ENCODE measurements around the gene PBX3. TPM values are rescaled to one million over a fixed set of nuclear protein-coding genes. Genes with fewer than 3 reads are reported as not detected.
A peak's percentile ranks its signal among the peaks of the same experiment; 100 is the strongest.

The PBX3 gene
- polyA plus RNA-seq, 1 donor, result 34.0 TPM

DNA sequence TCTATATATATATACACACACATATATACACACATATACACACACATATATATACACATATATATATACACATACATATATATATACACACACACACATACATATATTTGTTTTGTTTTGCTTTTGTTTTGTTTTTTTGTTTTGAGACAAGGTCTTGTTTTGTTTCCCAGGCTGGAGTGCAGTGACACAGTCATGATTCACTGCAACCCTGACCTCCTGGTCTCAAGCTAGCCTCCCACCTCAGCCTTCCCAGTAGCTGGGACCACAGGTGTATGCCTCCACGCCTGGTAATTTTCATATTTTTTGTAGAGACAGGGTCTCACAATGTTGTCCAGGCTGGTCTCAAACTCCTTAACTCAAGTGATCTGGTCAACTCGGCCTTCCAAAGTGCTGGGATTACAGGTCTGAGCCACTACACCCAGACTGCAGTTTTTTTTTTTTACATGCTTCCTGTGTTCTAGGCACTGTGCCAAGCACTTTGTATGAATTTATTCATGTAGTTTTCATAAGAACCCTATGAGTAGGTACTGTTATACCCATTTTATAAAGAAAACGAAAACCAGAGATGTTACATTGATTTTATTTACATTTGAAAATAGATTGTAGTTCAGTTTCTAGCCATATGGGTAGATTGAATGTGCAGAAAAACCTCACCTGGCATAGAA lies 120.7 kb downstream of the PBX3 start:
- DNase-seq, result no peak

DNA sequence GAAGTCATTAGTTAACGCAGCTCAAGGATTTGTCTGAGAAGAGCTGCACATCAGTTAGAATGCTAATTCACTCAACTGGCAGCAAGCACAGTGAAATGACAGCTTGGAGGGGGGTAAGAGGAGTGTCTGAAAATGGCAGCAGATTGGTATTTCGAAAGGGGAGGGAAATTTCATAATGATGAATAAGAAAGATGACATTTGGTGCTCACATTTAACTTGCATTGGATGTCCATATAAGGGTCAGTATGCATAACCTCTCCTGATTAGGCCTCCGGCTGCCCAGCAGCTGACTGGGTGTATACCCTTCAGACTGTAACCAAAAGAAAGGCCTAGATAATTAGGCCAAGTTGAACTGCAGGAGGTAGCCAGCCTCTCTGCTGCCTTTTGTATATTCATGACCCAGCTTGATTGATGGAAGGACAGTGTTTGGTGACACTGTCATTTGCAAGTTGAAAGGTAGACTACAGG lies 131.0 kb downstream of the PBX3 start:
- no peak for DNase-seq

DNA sequence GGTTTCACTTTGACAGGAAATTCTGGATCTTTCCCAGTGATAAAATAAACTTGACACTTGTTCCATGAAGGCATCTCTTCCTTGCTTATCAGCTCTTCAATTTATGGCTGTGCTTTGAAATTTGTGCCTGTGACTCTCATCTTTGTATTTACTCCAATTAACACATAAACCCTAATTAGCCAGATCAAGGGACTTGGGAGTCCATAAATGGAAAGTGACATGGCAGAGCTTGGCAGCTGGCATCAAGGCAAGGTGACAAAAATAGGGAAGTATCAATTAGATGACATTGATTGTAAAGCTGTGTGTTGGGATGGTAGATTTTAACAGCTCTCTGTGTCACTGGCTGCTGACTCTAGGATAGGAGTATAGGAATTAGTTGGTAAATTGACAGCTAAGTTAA lies 133.9 kb downstream of the PBX3 start:
- DNase-seq, result no peak

DNA sequence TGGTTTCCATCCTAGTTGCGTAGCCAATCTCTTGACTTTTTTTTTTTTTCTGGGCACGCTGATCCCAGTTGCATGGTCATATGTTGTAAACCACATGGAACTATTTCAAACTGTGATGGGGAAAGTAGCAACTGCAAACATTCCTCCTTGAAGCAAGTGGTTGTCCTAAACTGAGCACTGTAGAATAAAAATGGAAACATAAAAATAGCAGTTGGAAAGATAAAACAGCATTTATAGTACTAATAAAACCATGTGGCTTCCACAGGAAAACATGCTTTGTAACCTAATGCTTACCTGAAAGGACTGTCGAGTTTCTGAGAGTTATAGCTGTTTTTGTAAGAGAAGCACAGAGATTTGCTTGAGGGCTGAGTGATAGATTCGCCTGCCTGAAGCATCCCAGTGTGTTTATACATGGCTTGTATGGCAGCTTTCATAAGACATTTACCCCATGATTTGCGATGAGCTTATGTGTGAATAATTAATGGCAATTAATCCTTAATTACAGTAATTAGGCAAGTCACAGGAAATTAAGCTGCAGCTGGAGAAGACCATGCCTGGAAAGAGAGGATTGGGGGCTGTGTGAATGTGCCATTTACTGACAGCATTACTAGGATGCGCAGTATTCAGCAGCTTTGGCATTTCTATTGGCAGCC lies 136.5 kb downstream of the PBX3 start:
- DNase-seq, result no peak

DNA sequence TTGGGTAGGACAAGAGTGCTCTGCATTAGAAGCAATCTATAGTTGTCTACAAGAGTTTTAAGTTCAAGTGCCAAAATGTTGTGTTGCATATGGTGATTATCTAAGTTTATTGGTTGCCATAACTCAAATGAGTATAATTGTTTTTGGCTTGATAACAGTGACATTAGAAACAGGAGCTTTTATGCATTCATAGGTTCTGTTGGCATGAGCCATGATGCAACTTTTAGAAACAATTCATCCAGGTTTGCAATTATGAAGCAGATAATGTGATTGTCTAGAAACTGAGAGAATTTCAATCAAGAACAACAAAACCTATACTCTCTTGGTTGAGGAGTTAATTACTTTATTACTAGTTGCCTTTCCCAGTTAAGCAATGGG lies 137.0 kb downstream of the PBX3 start:
- DNase-seq, result no peak

DNA sequence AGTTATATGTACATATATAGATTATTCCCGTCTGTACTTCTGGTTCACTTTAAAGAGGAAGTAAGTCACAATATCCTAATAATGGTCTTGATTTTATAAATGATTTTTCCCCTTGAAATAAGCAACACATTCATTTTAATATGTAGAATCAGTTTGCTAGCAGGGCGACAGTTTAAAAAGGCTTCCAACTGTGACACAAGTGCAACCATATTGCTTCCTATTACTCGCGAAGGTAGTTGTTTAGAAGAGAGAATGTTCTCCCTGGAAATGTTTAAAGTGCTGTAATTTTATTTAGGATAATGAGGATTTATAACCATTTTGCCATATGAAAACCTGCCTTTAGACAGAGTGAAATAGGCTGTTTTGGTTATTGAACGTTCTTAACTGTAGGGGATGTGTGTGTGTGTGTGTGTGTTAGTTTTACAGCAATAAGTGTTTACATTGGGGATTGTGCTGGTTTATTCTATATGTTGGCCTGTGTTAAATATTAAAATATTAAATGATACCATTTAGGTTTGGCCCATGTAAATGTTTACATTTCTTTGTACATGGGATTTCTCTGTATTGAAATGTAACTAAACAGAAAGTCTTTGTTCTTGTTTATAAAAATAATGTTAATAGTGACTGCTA lies 138.3 kb downstream of the PBX3 start:
- no peak for DNase-seq

DNA sequence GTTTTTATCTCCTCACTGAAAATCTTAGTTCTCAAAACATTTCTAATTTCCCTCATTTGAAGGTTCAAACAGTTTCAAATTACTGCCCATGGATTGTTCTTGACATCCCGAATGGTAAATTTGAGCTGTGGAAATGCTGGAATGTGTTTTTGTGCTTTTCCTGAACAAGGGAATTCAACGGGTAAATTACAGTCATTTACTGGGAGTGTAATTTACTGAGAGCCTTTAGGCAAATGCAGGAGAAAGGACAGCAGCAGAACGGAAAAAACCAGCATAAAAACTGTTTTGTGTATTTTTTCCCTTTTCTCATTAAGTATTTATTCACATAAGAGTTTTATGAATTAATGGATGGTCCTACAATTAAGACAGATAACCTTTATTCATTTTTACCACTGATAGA lies 139.2 kb downstream of the PBX3 start:
- DNase-seq, result no peak

DNA sequence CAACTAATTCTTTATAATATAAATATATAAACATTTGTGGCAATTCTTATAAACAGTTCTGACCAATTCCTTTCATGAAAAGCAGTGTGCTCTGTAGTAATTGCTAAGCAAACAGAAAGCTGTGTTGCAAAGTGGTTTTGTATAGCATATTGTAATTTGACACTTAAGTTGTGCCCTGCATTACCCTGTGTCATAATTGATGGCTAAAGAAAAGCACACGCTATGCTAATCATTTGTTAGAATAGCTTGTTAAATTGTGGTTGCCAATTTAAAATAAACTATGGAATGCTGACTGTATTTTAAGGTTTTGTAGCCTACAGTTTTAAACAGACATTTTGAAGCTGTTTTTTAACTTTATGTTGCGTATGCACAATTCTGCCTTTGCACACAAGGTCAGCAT lies 140.0 kb downstream of the PBX3 start:
- DNase-seq, result no peak

DNA sequence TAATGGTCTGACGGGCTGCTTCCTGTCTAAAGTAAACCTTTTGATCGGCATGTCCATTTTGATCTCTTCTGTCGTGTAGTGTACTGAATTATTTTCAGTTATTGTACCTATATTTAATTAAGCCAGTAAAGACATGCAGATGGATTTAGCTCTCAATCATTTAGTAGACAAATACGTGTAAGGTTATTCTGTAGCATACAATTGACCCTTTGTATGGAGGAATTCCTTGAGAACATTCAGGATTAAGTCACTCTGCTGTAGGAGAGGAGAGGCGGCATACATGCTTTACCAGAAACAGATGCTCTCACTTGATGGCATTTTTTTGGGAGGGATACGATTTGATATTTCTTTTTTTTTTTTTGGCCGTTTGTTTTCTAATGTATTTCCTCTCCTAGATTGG lies 141.0 kb downstream of the PBX3 start:
- no peak for DNase-seq

DNA sequence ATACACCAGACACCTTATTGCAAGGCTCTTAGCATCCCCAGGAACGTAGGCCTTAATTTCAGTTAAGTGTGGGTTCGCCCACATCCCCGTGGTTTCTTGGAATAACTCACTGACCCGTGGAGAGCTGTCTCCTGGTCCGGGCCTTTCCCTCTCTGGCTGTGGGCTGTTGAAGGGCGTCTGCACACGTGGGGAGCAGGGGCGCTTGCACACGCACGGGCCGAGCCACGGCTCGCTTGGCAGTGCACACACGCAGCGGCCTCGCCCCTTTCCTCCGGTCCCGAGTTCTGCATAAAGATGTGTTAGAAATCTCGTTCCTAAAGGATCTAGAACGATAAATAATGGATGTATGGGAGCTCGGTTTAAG lies 141.9 kb downstream of the PBX3 start:
- DNase-seq, result no peak

DNA sequence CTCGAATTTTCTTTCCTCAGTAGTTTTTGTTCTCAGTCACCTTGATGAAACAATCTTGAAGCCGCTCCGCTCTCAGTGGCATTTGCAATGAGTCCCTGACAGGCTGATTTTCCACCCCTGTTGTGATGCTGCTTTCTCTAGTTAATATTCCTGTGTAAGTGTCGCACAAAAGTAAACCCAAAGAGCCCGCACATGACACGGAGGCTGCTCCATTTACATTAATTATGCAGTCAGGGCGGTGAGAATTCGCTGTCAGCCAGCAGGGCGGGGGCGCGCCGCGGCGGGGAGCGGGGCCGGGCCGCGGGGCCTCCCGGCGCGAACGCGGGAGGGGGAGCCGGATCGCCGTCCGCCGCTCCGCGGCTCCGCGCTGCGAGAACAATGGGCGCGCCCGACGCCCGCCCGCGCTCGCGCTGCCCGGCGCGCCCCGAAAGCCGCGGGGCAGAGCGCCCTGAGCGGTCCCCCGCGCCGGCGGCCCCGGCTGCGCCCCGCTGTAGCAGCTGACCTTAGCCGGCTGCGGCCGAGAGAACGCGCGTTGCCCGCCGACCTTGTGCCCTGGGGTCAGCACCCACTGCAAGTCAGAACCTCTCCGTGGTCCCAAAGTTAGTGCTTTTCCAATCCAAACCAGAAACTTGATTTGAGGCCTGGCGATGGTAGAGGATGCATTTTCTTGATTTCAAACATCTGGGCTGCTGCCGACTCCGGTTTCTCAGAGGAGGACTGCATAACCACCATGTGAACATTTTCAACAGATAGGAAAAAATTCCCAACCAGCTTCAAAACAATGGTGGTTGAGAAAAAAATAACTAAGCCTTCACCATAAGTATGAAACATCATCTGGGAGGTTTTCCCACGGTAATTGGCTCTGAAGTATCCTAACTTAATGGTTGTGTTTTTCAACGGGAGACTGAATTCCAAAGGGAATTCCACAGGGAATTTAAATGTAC lies 142.6 kb downstream of the PBX3 start:
- peak; percentile 31 for DNase-seq

DNA sequence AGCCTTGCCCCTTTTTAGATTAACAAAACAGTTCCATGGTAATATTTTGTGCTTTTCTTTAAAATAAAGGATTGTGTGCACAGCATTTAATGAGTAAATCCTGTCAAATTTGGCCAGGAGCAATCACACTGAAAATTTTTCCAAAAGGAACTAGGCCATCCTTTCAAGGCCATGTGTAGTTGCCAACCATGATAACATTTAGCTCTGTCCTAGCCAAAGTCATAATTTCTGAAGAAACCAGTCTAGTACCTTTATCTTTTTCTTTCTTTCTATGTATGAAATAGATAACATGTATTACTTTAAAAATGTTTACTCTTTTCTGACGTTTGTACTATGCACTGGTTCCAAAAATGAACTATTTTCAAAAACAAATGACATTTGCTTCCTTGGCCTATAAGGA lies 143.7 kb downstream of the PBX3 start:
- no peak for DNase-seq

DNA sequence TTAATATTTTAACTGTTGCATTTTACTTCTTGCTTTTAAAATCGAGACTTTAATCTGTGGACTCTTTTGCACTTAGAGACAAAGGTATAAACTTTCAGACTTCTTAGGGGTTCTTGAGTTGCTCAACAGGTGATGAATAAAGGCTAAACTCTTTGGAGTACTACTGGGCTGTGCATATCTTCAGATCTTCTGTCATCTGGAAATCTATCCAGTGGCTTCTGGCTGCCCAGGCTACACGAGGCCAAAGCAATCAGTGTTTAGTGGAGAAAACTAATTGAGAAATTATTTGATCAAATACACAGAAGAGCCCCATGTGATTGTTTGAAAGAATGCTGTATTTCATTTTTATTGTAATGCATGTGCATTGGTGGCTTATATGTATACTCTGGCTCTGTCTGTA lies 146.1 kb downstream of the PBX3 start:
- no peak for DNase-seq

DNA sequence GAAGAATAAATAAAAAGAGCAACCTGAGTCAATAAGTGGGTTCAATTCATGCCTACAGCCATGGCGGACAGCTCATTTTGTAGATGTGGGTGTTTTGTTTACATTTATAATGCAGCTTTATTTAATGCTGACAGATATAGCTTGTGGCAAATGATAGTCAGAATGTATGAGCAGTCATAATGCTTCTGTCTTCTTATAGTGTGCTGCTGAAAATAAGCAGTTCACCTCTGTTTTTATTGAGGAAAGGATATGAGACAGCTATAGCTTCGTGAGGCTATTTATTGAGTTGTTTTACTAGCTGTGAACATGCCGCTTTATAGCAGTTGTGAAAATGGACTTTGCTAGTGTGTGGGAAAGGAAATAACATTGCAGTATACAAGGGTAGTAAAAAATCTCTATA lies 147.4 kb downstream of the PBX3 start:
- no peak for DNase-seq

DNA sequence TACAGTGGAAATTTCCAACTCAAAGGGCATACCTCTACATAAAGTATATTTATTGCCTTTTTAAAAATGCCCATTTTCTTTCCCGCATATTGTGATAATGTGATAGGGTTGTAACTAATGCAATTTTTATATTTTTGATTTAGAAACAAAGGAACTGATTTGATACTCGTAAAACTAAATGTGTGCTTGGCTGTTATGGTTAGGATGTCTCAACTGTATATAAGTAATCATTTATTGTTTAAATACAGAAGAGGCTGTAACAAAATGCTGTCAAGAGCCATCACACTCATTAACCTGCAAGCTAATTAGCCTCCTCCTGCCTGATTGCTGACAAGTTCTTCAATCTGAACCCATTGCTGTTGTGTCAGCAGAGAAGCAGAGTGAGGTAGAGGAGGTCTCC lies 149.2 kb downstream of the PBX3 start:
- no peak for DNase-seq

DNA sequence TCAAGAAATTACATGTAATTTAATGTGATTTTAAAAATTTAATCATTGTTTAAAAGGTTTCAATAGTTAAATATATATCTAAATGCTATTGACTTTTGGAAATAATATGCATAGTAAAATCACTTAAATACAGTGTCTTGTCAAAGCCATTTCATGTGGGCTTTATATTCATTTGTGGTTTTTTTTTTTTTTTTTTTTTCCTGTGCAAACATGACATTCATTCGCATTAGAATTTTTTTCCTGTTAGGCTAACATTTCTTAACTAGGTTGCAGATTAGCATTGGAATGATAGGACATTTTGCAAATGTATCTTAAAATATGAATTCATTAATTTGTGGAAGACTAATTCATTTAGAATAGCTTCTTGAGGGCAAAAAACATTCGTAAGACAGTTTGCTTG lies 149.8 kb downstream of the PBX3 start:
- DNase-seq, result no peak

DNA sequence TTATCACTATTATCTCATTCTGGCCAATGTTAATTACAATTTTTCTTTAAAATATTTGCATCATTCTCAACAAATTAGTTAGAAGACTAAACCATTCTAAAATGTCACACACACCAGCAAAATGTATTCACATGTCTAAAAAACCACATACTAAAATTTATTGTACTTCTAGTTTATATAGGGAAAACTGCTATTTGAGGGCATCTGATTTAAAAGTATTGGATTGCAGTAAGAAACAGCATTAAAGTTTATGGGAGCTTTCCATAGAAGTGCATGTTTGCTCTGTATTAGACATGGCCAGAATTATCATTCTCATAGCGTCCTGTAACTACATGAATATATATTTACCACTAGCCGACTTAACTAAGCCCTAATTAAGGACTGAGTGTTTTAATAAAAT lies 150.3 kb downstream of the PBX3 start:
- no peak for DNase-seq

DNA sequence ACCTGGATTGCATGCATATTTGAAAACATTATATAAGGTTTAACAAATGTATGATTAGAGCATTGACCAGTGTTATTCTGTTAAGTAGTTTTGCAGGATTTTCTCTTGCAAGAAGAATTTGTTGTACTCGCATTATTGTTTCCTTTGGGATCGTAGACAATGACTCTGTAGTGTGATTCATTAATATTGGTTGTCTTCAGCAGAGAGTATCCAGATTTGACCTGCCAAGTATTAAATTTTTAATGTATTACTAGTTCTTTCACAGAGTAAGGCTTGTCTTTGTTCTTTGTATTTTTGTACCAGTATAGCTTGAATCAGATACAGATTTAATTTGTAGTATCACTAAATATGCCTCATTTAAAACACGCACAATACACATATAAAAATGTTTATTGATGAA lies 155.0 kb downstream of the PBX3 start:
- no peak for DNase-seq

DNA sequence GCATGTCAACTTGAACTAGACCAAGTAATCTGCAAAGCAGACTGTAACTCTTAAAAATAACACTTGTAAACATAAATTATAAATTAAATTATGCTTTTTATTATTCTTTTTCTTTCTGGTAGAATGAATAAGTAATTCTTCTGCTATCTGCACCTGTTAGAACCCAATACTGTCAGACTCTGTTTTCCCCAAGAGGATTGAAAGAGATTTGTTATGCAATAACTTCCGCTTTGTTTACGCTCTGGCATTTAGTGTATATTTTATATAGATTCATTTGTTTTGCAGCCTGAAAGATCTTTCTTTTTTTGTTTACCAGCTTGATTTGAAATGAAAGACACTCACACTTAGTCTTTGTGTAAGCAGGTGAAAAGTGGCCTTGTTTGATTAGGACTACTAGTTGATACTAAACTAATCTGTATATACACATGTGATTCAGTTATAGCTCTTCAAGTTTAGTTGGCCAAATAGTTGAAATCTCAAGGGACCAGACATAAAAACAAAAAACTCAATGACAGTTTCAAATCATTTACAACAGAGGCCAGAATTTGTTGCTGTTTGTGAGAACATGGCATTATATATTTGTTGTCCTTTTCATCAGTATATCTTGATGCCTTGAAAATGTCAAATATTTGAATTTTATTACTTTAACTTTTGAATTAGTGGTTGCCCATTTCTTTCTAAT lies 155.8 kb downstream of the PBX3 start:
- no peak for DNase-seq

DNA sequence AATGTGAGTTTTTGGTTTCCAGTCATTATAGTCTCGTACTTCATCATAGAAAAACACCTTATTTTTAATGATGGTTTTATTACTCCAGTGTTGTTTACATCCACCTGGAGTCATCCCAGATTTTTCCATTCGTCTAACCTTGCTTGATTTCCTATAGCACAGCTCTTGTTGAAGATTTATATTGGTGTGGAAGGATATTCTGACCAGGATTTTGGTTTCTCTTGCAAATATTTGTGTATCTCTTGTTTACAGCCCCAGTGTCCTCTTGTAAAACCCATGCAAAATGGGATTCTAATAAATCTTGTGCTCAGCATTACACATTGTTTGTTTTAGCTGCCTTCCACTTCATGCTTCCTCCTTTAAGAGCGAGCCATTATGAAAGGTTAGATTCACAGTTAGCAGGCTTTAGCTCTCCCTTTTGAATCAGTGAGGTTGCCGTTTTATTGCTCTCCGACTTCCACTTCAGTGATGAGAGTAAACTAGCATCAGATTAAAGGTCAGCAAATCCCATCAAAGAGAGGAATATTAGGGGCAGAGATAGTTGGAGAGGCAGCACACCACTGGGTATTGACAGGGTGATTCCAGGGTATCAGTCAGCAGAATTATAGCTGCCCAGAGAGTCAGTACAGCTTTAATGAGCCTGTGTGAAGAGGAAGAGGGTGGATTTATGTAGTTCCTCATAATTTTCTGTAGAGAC lies 157.1 kb downstream of the PBX3 start:
- no peak for DNase-seq

DNA sequence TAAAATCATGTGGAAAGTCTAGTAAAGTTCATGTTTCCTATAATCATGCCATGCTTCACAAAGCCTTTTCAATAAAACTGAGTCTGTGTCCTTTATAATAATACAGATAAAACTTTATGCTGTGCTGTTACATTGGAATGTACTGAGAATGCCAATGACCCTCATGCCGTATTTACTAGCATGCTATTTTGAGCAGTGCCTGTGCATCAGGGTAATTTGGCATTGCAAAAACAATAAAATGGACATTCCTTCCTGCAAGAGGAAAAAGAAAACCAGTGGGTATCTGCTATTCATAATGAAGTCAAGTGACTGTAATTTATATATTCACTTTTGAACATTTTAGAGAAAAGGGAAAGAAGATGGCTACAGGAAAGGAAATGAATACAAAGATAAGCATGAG lies 159.0 kb downstream of the PBX3 start:
- no peak for DNase-seq

DNA sequence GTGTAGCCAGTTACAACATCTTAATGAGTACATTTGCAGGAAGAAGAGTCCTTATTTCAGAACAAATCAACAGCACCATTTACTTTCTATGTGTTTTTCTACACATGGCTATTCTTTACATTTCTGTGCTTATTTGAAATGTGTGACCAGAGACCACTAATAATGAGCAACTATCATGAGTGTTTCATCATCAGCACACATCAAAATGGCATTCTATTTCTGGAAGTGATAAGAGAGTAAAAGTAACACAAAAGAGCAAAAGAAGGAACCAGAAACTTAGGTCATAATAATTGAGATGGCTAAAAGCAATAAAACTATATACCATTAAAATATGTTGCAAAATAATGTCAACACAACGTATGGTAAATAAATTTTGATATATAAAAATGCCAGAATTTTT lies 159.7 kb downstream of the PBX3 start:
- no peak for DNase-seq
